Panc1 (cell line): Measurements from ENCODE around the gene CNGA3.

Experiments used
- CTCF ChIP-seq: fragments of 450-650 bp; IDR thresholded peaks from 2 replicates; pipeline ENCODE4 v1.5.1; 2017; ENCODE audit warnings: mild to moderate bottlenecking
- REST ChIP-seq, 2 experiments: IDR thresholded peaks; 2 replicates each; pipeline ENCODE4 v1.6.1; 2011 to 2012; ENCODE audit warnings: low read depth in 2 of 2, control low read depth in 1 of 2, low read length in 1 of 2, mild to moderate bottlenecking in 1 of 2, moderate library complexity in 1 of 2; ENCODE audit not compliant: insufficient read depth in 1 of 2
- SIN3A ChIP-seq: IDR thresholded peaks from 2 replicates; pipeline ENCODE4 v1.6.1; 2012; ENCODE audit warnings: low read depth, mild to moderate bottlenecking, low read length, moderate library complexity, borderline replicate concordance; ENCODE audit not compliant: insufficient read depth
- TCF7L2 ChIP-seq: IDR thresholded peaks from 2 replicates; pipeline ENCODE4 v1.6.1; 2011; ENCODE audit warnings: mild to moderate bottlenecking, low read depth, low read length, inconsistent platforms

- no peak for TF ChIP-seq SIN3A
- TF ChIP-seq TCF7L2 = no peak
- TF ChIP-seq CTCF = no peak
- TF ChIP-seq REST (IDR thresholded peaks at IDR 0.05; ENCODE audit: insufficient read depth in 1 of 2, low read depth in 2 of 2, low read length in 1 of 2) = no peak
These were observed 47.5 kb upstream of the CNGA3 start for GRCh38 chr2:98298683-98299164.
